Uterus (tissue), 2 donors: ENCODE results near the gene BBS7.

Experiments used
- CTCF ChIP-seq, 4 experiments: fragments of 200-600 bp in 2 of 4; fragments of 450-650 bp in 2 of 4; sonication (generic) in 2 of 4; IDR thresholded peaks; one replicate each; pipeline ENCODE4 v1.5.1; 2016 to 2019; ENCODE audit warnings: antibody characterized with exemption in 4 of 4, mild to moderate bottlenecking in 2 of 4, moderate library complexity in 1 of 4
- POLR2A ChIP-seq, 2 donors: fragments of 450-650 bp; IDR thresholded peaks; one replicate each; pipeline ENCODE4 v1.6.1; 2016; ENCODE audit warnings: antibody characterized with exemption in 2 of 2, mild to moderate bottlenecking in 1 of 2, moderate library complexity in 1 of 2

GRCh38 chr4:121811122-121811521, 59.2 kb downstream of the BBS7 start:
- TF ChIP-seq POLR2A (IDR thresholded peaks at IDR 0.05) (no peak), CTCF (IDR thresholded peaks at IDR 0.05) (no peak)
